SJSA1 (cell line): ENCODE measurements around the gene GREB1. TPM values are rescaled to one million over a fixed set of nuclear protein-coding genes. Genes with fewer than 3 reads are reported as not detected.

Source experiments
- DNase-seq, 2 experiments: peaks; one replicate each; pipeline ENCODE4 v3.0.0-alpha.2; 2015 to 2020; ENCODE audit warnings: low spot score in 2 of 2, low read depth in 1 of 2
- H3K27ac ChIP-seq: fragments of 250-450 bp; sonication (Bioruptor Pico); 2 replicates; pipeline ENCODE4 v1.5.1; 2020; ENCODE audit warnings: mild to moderate bottlenecking, moderate library complexity
- H3K27me3 ChIP-seq: fragments of 250-450 bp; sonication (Bioruptor Pico); replicated peaks from 2 replicates; pipeline ENCODE4 v1.5.1; 2020; ENCODE audit warnings: mild to moderate bottlenecking, moderate library complexity
- H3K36me3 ChIP-seq: fragments of 250-450 bp; sonication (Bioruptor Pico); 2 replicates; pipeline ENCODE4 v1.5.1; 2020; ENCODE audit warnings: mild to moderate bottlenecking
- H3K4me1 ChIP-seq: fragments of 250-450 bp; sonication (Bioruptor Pico); replicated peaks from 2 replicates; pipeline ENCODE4 v1.6.1; 2021; ENCODE audit warnings: mild to moderate bottlenecking
- H3K4me3 ChIP-seq: fragments of 250-450 bp; sonication (Bioruptor Pico); 2 replicates; pipeline ENCODE4 v1.5.1; 2020; ENCODE audit warnings: mild to moderate bottlenecking
- H3K9me3 ChIP-seq: fragments of 250-450 bp; sonication (Bioruptor Pico); replicated peaks from 2 replicates; pipeline ENCODE4 v1.5.1; 2020; ENCODE audit warnings: mild to moderate bottlenecking
- total RNA-seq: library from RNA; depleted of rRNA; stranded (reverse); fragments of >200 nt; shearing (Covaris generic); gene quantifications from 2 replicates; pipeline ENCODE4 v1.2.3, GENCODE V29; 2014

Gene GREB1
- total RNA-seq, 1 experiment from 2014 or later: not detected

DNA sequence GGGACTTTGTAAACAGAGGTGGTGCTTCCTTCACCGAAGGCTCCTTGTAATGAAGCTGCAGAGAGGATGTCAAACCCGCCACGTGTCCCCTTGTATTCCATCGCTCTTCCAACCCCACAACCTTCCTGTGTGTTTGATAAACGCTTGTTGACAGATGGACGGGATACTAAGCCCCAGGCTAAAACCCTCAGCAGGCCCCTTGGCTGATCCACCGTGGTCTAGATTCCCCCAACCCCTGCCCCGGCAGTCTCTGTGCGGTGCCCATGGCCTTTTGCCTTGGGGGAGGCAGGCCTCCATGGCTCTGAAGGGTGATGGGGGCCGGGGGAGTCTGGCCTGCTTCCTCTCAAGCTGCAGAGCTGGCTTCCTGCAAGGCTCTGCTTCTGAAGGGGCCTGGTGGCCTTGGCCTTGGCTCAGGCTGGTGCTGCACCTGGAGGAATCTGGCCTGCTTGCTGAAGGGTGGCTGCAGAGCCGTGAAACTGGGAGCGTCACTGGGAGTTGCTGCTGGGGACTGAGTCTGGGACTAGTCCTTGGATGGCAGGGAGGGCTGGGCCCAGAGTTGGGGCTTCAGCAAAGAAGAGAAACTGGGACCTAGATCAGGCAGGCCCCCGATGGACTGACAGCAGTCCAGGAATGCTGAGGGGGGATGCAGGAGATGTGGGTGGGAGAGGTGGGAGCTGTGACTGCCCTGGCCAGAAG, 145.8 kb downstream of the GREB1 start:
- H3K4me3 ChIP-seq: no peak overlapping the region
- DNase-seq: no peak
- no peaks in the 10 kb centered on the region for H3K4me1 ChIP-seq
- H3K9me3 ChIP-seq: 0 out of 2 replicates have a peak, but pooled peaks cover 6% of the 10 kb centered on the region
- H3K36me3 ChIP-seq: no peaks in the 10 kb centered on the region
- no peak overlapping the region for H3K27ac ChIP-seq
- H3K27me3 ChIP-seq: peaks cover 9% of the 10 kb centered on the region

DNA sequence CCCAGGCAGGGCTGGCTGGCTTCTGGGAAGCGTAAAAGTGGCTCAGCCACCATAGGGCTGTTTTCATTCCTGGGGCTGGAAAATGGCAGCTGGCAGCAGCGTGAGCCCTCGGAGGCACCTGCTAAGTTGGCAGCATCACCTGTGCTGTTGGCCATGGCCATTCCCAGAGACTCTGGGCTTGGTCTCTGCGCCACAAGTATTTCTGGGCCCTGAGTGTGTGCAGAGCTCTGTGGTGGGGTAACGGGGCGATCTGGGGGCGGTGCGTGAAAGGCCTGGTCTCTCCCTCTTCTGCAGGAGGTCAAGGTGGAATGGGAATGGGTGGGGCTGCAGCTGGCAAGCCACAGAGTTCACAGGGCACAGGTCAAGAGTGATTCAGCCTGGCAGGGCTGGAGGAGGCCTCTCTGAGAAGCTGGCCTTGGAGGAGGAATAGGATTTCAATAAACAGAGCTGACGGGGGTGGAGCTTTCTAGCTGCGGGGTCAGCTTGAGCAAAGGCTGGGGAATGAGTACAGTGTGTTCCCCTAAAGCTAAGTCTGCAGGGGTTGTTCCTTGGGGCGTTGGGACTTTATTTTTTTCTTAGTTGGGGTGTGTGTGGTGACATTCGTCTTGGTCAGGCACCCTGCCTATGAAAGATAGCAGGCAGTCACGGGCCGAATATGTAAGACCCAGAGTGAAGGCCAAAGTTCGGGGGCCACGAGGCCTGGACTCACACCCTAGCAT, 146.5 kb downstream of the GREB1 start:
- DNase-seq: no peak
- peaks cover 8% of the 10 kb centered on the region for H3K27me3 ChIP-seq
- H3K4me3 ChIP-seq: no peak overlapping the region

DNA sequence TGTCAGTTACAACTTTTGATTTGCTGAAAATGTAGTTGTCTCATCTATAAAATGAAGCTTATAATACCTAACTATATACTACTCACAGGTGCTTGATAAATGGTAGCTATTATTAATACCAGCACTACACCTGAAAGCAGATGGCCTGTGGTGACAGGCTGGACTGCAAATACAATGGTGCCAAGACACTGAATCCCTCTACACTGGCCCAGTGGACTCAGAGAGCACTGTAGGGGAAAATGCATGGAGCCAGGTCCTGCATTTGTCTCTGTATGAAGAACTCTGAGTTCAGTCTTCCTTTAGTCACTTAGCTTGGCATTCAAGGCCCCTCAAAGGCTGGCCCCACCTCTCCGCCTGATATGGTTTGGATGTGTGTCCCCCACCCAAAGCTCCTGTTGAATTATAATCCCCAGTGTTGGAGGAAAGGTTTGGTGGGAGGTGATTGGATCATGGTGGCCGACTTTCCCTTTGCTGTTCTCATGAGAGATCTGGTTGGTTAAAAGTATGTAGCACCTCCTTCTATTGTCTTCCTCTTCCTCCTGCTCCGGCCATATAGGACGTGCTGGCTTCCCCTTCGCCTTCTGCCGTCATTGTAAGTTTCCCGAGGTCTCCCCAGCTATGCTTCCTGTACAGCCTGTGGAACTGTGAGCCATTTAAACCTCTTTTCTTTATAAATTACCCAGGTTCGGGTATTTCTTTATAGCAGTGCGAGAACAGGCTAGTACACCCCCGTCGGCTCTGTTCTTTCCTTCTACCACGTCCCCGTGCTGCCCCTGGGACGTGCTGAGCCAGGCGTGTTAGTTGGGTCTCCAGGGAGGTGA, 147.3 kb downstream of the GREB1 start:
- H3K9me3 ChIP-seq: no peaks in the 10 kb centered on the region
- H3K4me3 ChIP-seq: no peak overlapping the region
- 0 out of 2 replicates have a peak, but pooled peaks cover 6% of the 10 kb centered on the region for H3K27me3 ChIP-seq
- no peaks in the 10 kb centered on the region for H3K36me3 ChIP-seq
- no peak for DNase-seq
- no peak overlapping the region for H3K27ac ChIP-seq
- no peaks in the 10 kb centered on the region for H3K4me1 ChIP-seq

More for the DNA sequence above, 146.5 kb downstream of the GREB1 start:
- Histone ChIP-seq H3K4me1 (no peaks in the 10 kb centered on the region), H3K36me3 (no peaks in the 10 kb centered on the region), H3K27ac (no peak overlapping the region), H3K9me3 (0 out of 2 replicates have a peak, but pooled peaks cover 6% of the 10 kb centered on the region)

DNA sequence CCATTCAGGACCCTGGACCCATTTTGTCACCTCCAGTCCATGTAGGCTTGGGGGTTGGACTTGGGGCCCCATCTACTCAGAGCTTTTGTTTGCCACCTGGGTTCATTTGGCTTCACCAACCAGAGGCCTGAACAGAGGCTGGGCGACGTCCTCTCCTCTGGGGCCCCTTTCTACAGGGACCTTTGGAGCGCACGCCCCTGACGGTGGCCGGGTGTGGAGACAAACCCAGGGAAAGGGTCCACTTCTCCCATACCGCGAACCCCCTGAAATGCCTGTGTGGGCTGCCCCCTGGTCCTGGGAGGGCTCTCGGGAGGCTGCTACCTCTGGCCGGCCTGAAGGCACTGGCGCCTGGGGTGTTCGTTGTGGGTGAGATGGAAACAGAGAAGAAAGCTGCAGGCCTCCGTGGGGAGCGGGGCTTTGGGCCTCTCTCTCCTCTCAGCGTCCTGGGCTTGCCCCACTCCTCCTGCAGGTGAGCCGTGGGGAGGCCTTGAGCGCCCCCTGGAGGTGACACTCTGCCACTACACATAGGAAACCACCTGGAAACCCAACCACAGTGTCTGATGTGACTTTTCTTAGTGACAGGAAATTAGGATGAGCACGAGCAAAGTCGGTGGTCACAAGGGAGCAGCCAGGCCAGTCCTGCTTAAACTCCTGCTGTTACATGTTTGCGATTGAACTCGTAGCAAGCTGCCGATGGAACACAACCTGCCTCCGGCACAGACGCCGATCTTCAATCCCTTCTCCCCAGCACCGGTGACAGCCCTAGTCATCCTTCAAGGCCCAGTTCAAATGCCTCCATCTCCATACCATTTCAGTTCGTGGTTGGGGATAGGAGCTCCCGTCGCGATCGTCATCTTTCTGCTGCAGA, 148.1 kb downstream of the GREB1 start:
- Histone ChIP-seq H3K27me3 (0 out of 2 replicates have a peak, but pooled peaks cover 6% of the 10 kb centered on the region), H3K9me3 (no peaks in the 10 kb centered on the region), H3K27ac (no peak overlapping the region), H3K4me3 (no peak overlapping the region), H3K4me1 (no peaks in the 10 kb centered on the region), H3K36me3 (no peaks in the 10 kb centered on the region)
- DNase-seq: no peak

DNA sequence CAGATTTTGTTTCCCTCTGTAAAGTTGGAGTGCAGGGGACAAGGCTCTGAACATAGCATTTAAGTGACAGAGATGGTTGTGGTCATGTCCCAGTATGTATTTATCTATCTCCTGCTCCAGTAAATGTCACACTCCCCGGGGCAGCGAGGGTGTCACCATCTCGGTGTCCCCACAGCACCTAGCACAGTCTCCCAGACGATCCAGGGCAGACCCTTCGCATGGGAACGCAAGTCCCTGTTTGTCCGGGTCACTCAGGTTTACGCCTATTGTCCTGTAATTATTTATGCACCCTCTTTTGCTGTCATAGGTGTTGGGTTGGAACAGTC, 148.7 kb downstream of the GREB1 start:
- Histone ChIP-seq H3K27me3 (0 out of 2 replicates have a peak, but pooled peaks cover 6% of the 10 kb centered on the region), H3K9me3 (no peaks in the 10 kb centered on the region), H3K4me3 (no peak overlapping the region), H3K4me1 (no peaks in the 10 kb centered on the region), H3K36me3 (no peaks in the 10 kb centered on the region), H3K27ac (no peak overlapping the region)
- DNase-seq: no peak

DNA sequence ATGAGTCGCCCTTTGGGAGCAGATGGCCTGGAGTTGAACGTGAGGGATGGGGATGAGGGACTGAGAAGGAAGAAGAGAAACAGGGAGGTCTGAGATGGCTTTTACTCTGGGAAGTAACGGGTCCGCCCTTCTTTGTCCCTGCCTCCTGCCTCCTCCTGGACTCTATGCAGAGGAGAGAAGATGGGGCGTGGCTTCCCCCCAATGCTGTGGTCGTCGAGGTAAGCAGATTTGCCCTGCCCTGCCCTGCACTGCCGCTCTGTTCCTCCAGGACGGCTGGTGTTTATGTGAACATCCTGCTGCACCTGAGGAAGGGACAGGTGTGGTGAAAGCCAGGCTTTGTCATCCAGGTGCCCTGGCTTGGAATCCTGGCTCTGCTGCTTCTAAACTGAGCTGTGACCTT, 149.6 kb downstream of the GREB1 start:
- H3K27me3 ChIP-seq: 0 out of 2 replicates have a peak, but pooled peaks cover 6% of the 10 kb centered on the region
- H3K4me1 ChIP-seq: peaks cover 5% of the 10 kb centered on the region
- DNase-seq: no peak
- no peak overlapping the region for H3K4me3 ChIP-seq
- no peaks in the 10 kb centered on the region for H3K9me3 ChIP-seq
- no peaks in the 10 kb centered on the region for H3K36me3 ChIP-seq
- no peak overlapping the region for H3K27ac ChIP-seq

DNA sequence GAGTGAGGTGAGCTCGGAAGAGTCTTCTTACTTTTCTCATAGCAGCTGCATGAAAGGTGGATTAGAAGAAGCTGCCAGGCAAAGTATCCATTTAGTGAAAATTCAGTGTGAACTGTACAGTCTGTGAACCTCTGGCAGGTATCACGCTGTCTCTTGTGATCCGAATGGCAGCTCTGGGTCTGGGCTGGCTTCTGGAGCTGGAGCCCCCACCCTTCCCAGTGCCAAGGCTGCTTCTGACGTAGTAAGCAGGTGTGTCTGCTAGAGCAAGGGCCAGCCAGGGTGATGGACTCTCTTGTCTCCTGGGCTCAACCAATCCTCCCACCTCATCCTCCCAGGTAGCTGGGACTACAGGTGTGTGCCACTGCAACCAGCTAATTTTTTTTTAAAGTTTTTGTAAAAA, 150.1 kb downstream of the GREB1 start:
- 0 out of 2 replicates have a peak, but pooled peaks cover 6% of the 10 kb centered on the region for H3K27me3 ChIP-seq
- H3K36me3 ChIP-seq: no peaks in the 10 kb centered on the region
- H3K4me1 ChIP-seq: peaks cover 9% of the 10 kb centered on the region
- DNase-seq: no peak
- no peak overlapping the region for H3K4me3 ChIP-seq
- H3K9me3 ChIP-seq: no peaks in the 10 kb centered on the region
- no peak overlapping the region for H3K27ac ChIP-seq

DNA sequence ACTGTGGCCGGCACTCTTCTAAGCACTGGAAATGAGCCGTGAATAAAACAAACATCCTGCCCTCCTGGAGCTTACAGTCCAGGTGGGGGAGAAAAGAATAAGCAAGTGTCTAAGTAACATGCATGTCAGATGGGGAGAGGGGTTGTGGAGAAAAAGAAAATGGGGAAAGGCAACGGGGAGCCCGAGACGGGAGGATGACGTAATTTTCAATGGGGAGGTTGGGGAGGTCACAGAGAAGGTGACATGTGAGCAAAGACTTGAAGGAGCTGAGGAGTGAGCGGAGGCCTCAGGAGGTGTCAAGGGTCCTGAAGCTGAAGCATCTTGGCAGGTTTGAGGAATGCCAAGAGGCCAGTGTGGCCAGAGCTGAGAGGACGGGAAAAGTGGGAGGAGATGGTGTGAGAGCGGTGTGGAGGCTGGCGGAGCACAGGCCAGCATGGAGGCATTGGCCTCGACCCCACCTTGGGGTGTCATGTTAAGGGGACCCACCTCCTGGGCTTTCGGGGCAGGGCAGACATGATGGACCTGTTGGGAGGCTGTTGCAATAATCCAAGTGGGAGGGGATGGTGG, 151.1 kb downstream of the GREB1 start:
- Histone ChIP-seq H3K4me1 (peaks cover 9% of the 10 kb centered on the region), H3K27me3 (0 out of 2 replicates have a peak, but pooled peaks cover 6% of the 10 kb centered on the region), H3K36me3 (no peaks in the 10 kb centered on the region), H3K4me3 (no peak overlapping the region), H3K27ac (no peak overlapping the region), H3K9me3 (no peaks in the 10 kb centered on the region)
- DNase-seq: no peak

DNA sequence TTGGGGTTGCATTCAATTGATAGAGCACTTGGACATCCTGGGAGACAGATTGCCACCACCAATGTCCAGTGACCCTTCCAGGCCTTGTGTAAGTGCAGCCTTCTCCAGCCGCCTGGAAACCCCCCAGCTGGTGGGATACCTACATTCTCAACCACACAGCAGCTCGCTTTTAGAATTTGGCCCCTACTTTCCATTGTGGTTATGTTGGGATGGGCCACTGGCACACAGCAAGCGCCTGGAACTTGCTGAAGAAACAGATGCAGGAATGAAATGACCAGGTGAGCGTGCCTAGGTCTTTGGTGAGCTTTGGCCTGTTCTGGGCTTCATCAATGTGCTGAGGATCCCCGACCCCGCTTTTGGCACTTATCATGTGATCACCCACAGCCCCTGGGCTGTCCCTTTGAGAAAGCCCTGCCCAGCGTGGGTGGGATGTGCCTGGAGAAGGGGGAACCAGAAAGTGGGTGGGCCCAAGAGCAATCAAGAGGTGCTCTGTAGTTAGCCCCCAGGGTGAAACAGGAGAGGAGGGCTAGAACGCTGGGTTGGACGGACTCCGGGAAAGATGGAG, 152.1 kb downstream of the GREB1 start:
- Histone ChIP-seq H3K9me3 (no peaks in the 10 kb centered on the region), H3K27ac (no peak overlapping the region), H3K36me3 (no peaks in the 10 kb centered on the region), H3K4me1 (peaks cover 9% of the 10 kb centered on the region), H3K27me3 (0 out of 2 replicates have a peak, but pooled peaks cover 6% of the 10 kb centered on the region), H3K4me3 (no peak overlapping the region)
- DNase-seq: no peak

DNA sequence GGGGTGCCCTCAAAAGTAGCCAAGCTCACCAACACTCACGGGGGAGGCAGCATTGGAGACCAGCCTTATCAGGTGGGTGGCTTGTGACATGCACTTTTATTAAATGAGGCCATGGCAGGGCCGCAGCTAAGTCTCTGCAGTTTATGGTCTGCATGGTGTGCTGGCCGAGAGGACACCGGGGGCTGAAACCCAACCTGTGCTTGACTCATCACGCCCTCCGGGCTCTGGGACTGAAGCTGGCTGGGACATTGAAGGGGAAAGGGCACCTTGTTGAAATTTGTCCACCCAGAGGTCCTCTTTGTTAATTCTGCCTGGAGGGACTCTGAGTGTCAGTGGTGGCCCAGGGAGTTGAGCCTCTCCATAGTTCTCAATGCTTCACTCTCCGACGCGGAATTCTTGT, 153.9 kb downstream of the GREB1 start:
- no peak for DNase-seq
- 0 out of 2 replicates have a peak, but pooled peaks cover 6% of the 10 kb centered on the region for H3K27me3 ChIP-seq
- H3K27ac ChIP-seq: no peak overlapping the region
- no peak overlapping the region for H3K4me3 ChIP-seq
- H3K9me3 ChIP-seq: no peaks in the 10 kb centered on the region
- peaks cover 9% of the 10 kb centered on the region for H3K4me1 ChIP-seq
- no peaks in the 10 kb centered on the region for H3K36me3 ChIP-seq

DNA sequence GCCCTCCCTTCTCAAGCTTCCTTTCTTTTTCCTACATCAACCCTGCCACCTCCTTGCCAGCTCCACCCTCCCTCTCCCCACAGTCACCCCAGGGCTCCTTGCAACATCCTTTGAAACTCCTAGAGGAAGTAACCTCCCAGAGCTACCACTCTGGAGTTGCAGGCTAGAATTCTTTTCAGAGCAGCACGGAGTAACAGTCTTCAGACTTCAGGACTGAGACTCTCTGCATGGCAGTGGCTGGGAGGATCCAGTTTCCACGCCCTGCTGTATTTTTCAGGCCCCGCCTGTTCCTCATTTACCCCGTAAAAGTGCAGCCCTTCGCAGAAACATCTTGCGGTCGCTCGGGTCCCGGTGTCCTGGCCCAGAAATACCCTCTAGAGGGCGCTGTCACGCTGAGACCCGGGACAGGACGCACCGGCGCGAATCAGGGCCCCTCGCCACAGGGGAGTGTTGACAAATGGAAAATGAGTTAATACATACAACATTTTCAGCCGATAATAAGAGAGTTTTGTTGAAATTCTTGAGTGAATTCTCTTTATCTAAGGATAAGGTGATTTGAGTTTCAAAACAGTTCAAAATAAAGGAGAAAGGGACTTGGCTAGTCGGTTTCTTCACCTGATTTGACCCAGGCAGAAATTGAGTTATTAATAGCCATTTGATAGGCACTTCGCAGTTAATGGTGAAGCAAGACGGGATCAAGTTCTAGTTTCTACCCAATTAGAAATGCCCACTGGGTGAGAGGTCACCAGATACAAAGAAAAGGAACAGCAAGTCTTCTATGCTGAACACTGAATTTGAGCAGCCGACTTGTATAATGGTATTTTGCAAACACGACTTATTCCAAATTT, 154.6 kb downstream of the GREB1 start:
- Histone ChIP-seq H3K27ac (no peak overlapping the region), H3K9me3 (no peaks in the 10 kb centered on the region), H3K27me3 (0 out of 2 replicates have a peak, but pooled peaks cover 6% of the 10 kb centered on the region), H3K36me3 (no peaks in the 10 kb centered on the region), H3K4me3 (no peak overlapping the region), H3K4me1 (peaks cover 9% of the 10 kb centered on the region)
- DNase-seq: peak; percentile 76 to 86
